ENCODE measurements around the gene SLC27A6.

- no peak for TF ChIP-seq CTCF (IDR thresholded peaks at IDR 0.05)
- TF ChIP-seq POLR2AphosphoS5 (IDR thresholded peaks at IDR 0.05): no peak
These were observed 62.0 kb downstream of the SLC27A6 start for GRCh38 chr5:129027260-129027659.

Measured in breast epithelium (tissue), 3 donors.